Right atrium auricular region (tissue), 2 donors: ENCODE data around the gene TMEM217. TPM values are rescaled to one million over a fixed set of nuclear protein-coding genes. Genes with fewer than 3 reads are reported as not detected.

Experiments used
- DNase-seq: peaks from one replicate; pipeline ENCODE4 v3.0.0-alpha.2; 2019; ENCODE audit warnings: low spot score
- H3K27ac ChIP-seq, 2 donors: fragments of 200-600 bp; sonication (generic); 1 replicate in 1 of 2; 2 replicates in 1 of 2; pipeline ENCODE4 v1.5.1; 2016 to 2019
- H3K27me3 ChIP-seq, 2 donors: fragments of 200-600 bp; sonication (generic); one replicate each; pipeline versions ENCODE4 v1.5.1 to v1.6.0; 2017 to 2019
- H3K36me3 ChIP-seq: fragments of 200-600 bp; sonication (generic); one replicate; pipeline ENCODE4 v1.5.1; 2016
- H3K4me1 ChIP-seq, 2 donors: fragments of 200-600 bp; sonication (generic); one replicate each; pipeline versions ENCODE4 v1.5.1 to v1.6.0; 2017 to 2019
- H3K4me3 ChIP-seq, 2 donors: fragments of 200-600 bp; sonication (generic); 1 replicate in 1 of 2; 2 replicates in 1 of 2; pipeline ENCODE4 v1.5.1; 2017 to 2019; ENCODE audit warnings: mild to moderate bottlenecking in 1 of 2, moderate library complexity in 1 of 2
- H3K9me3 ChIP-seq, 2 donors: fragments of 200-600 bp; sonication (generic); one replicate each; pipeline ENCODE4 v1.5.1; 2019
- CTCF ChIP-seq, 2 donors: fragments of 200-600 bp; sonication (generic); IDR thresholded peaks; one replicate each; pipeline ENCODE4 v1.5.1; 2019; ENCODE audit warnings: antibody characterized with exemption in 2 of 2
- total RNA-seq, 2 donors: library from RNA; depleted of rRNA; stranded (reverse); fragments of >200 nt; gene quantifications; one replicate each; pipeline ENCODE4 v1.1.0, GENCODE V29; 2016

TMEM217 gene
- total RNA-seq, 2 donors from 2014 or later = 1.3 to 1.4 TPM

- Histone ChIP-seq H3K36me3 (peaks cover under 1% of the 10 kb centered on the region), H3K27me3 (no peaks in the 10 kb centered on the region), H3K9me3 (no peaks in the 10 kb centered on the region), H3K4me1 (peaks cover 0 to 16% of the 10 kb centered on the region in 2 donors), H3K27ac (no peak overlapping the region), H3K4me3 (no peak overlapping the region)
- TF ChIP-seq CTCF (IDR thresholded peaks at IDR 0.05) = no peak
- no peak for DNase-seq
These were observed 19.1 kb upstream of the TMEM217 start for GRCh38 chr6:37277001-37277409.

GRCh38 chr6:37275350-37275749 is 17.4 kb upstream of the TMEM217 start:
- TF ChIP-seq CTCF (IDR thresholded peaks at IDR 0.05) = no peak
- H3K4me3 ChIP-seq = no peak overlapping the region
- DNase-seq = no peak
- H3K27me3 ChIP-seq = no peaks in the 10 kb centered on the region
- H3K9me3 ChIP-seq = no peaks in the 10 kb centered on the region
- H3K27ac ChIP-seq = no peak overlapping the region
- H3K36me3 ChIP-seq = no peaks in the 10 kb centered on the region
- peaks cover 0 to 13% of the 10 kb centered on the region in 2 donors for H3K4me1 ChIP-seq

GRCh38 chr6:37273690-37274089 is 15.7 kb upstream of the TMEM217 start:
- no peak for TF ChIP-seq CTCF (IDR thresholded peaks at IDR 0.05)
- DNase-seq = no peak
- Histone ChIP-seq H3K27ac (no peak overlapping the region), H3K36me3 (no peaks in the 10 kb centered on the region), H3K27me3 (no peaks in the 10 kb centered on the region), H3K4me3 (no peak overlapping the region), H3K4me1 (no peaks in the 10 kb centered on the region), H3K9me3 (no peaks in the 10 kb centered on the region)

GRCh38 chr6:37272834-37273566 is 15.1 kb upstream of the TMEM217 start:
- no peak overlapping the region for H3K4me3 ChIP-seq
- H3K4me1 ChIP-seq = no peaks in the 10 kb centered on the region
- H3K9me3 ChIP-seq = no peaks in the 10 kb centered on the region
- no peaks in the 10 kb centered on the region for H3K27me3 ChIP-seq
- H3K27ac ChIP-seq = no peak overlapping the region
- no peak for TF ChIP-seq CTCF (IDR thresholded peaks at IDR 0.05)
- H3K36me3 ChIP-seq = no peaks in the 10 kb centered on the region
- no peak for DNase-seq

GRCh38 chr6:37269105-37269504 is 11.2 kb upstream of the TMEM217 start:
- DNase-seq = no peak
- Histone ChIP-seq H3K27me3 (no peaks in the 10 kb centered on the region), H3K27ac (no peak overlapping the region), H3K36me3 (no peaks in the 10 kb centered on the region), H3K4me1 (no peaks in the 10 kb centered on the region), H3K4me3 (no peak overlapping the region), H3K9me3 (no peaks in the 10 kb centered on the region)
- TF ChIP-seq CTCF (IDR thresholded peaks at IDR 0.05) = no peak

GRCh38 chr6:37265860-37266259 is 7.9 kb upstream of the TMEM217 start:
- no peak for DNase-seq
- TF ChIP-seq CTCF (IDR thresholded peaks at IDR 0.05) = no peak
- H3K36me3 ChIP-seq = no peaks in the 10 kb centered on the region
- H3K9me3 ChIP-seq = no peaks in the 10 kb centered on the region
- no peak overlapping the region for H3K27ac ChIP-seq
- H3K4me3 ChIP-seq = no peak overlapping the region
- peaks cover 0 to 14% of the 10 kb centered on the region in 2 donors for H3K4me1 ChIP-seq
- no peaks in the 10 kb centered on the region for H3K27me3 ChIP-seq
